Smooth muscle cell (in vitro differentiated cells): ENCODE data around the gene OTUD1. TPM values are rescaled to one million over a fixed set of nuclear protein-coding genes. Genes with fewer than 3 reads are reported as not detected.

Experiments
- DNase-seq: peaks from one replicate; lab custom pipeline; 2025; ENCODE audit not compliant: unreplicated experiment; lab: John Stamatoyannopoulos, UW
- H2AFZ ChIP-seq: fragments of 200-600 bp; sonication (generic); 2 replicates; pipeline ENCODE4 v1.6.0; 2016; ENCODE audit warnings: antibody characterized with exemption, low read depth, mild to moderate bottlenecking
- H3F3A ChIP-seq: fragments of 200-600 bp; sonication (generic); 2 replicates; pipeline ENCODE4 v1.6.0; 2017; ENCODE audit warnings: antibody characterized with exemption, low read depth
- H3K27ac ChIP-seq: fragments of 200-600 bp; sonication (generic); 2 replicates; pipeline ENCODE4 v1.5.1; 2016; ENCODE audit warnings: low read depth, mild to moderate bottlenecking
- H3K27me3 ChIP-seq: fragments of 200-600 bp; sonication (generic); 2 replicates; pipeline ENCODE4 v1.6.1; 2016; ENCODE audit warnings: low read depth, mild to moderate bottlenecking
- H3K36me3 ChIP-seq: fragments of 200-600 bp; sonication (generic); 2 replicates; pipeline ENCODE4 v1.5.1; 2016; ENCODE audit warnings: low read depth
- H3K4me1 ChIP-seq: fragments of 200-600 bp; sonication (generic); 2 replicates; pipeline ENCODE4 v1.5.1; 2016; ENCODE audit warnings: low read depth
- H3K4me2 ChIP-seq: fragments of 200-600 bp; sonication (generic); 2 replicates; pipeline ENCODE4 v1.6.0; 2016; ENCODE audit warnings: mild to moderate bottlenecking
- H3K4me3 ChIP-seq: fragments of 200-600 bp; sonication (generic); 2 replicates; pipeline ENCODE4 v1.5.1; 2016; ENCODE audit warnings: mild to moderate bottlenecking
- H3K79me2 ChIP-seq: fragments of 200-600 bp; sonication (generic); 2 replicates; pipeline ENCODE4 v1.6.0; 2016; ENCODE audit warnings: low read depth, mild to moderate bottlenecking
- H3K9ac ChIP-seq: fragments of 200-600 bp; sonication (generic); 2 replicates; pipeline ENCODE4 v1.6.0; 2016; ENCODE audit warnings: low read depth
- H3K9me3 ChIP-seq: fragments of 200-600 bp; sonication (generic); replicated peaks from 2 replicates; pipeline ENCODE4 v1.5.1; 2016; ENCODE audit warnings: low read depth
- H4K20me1 ChIP-seq: fragments of 200-600 bp; sonication (generic); 2 replicates; pipeline ENCODE4 v1.6.0; 2016; ENCODE audit warnings: low read depth
- WGBS: methylation state at CpG from one replicate; pipeline ENCODE4 v1.1.7; 2016; ENCODE audit warnings: low lambda C conversion rate; 5-methylcytosine and 5-hydroxymethylcytosine counted together
- polyA plus RNA-seq: library from polyadenylated mRNA; unstranded; fragments of >200 nt; fragmentation: Nextera tagmentation; extraction: Ambion mirVana; gene quantifications from 2 replicates; pipeline ENCODE4 v1.2.1, GENCODE V29; 2016
- total RNA-seq: library from RNA; depleted of rRNA; stranded (reverse); fragments of >200 nt; gene quantifications from 2 replicates; pipeline ENCODE4 v1.2.3, GENCODE V29; 2014
- TF ChIP-seq, protein P1 (sequence below): fragments of 200-600 bp; sonication (generic); IDR thresholded peaks from 2 replicates; pipeline ENCODE4 v1.5.1; 2017; ENCODE audit warnings: borderline replicate concordance, mild to moderate bottlenecking, antibody characterized with exemption; ENCODE audit not compliant: insufficient read depth, poor library complexity, severe bottlenecking

The OTUD1 gene
- total and polyA plus RNA-seq, 2 experiments from 2014 or later, result 11.6 to 14.0 TPM

DNA sequence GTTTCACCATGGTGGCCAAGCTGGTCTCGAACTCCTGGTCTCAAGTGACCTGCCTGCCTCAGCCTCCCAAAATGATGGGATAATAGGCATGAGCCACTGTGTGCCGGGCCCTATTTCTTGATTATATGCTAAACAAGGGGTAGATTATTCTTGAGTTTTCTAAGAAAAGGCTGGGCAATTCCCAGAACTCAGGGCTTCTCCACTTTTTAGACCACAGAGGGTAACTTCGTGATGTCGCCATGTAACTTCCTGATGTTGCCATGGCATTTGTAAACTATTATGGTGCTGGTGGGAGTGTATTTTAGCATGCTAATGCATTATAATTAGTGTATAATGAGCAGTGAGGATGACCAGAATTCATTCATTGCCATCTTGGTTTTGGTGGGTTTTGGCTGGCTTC is 35.8 kb downstream of the OTUD1 start:
- DNase-seq, result no peak
- Histone ChIP-seq H4K20me1 (no peaks in the 10 kb centered on the region), H3K4me1 (no peaks in the 10 kb centered on the region), H3K4me3 (no peak overlapping the region), H3K27ac (no peak overlapping the region), H3F3A (no peaks in the 10 kb centered on the region), H3K79me2 (no peaks in the 10 kb centered on the region), H3K4me2 (no peak overlapping the region), H3K36me3 (no peaks in the 10 kb centered on the region), H2AFZ (no peak overlapping the region), H3K27me3 (peaks cover 11% of the 10 kb centered on the region), H3K9ac (no peak overlapping the region), H3K9me3 (no peaks in the 10 kb centered on the region)
- TF ChIP-seq, protein P1, sequence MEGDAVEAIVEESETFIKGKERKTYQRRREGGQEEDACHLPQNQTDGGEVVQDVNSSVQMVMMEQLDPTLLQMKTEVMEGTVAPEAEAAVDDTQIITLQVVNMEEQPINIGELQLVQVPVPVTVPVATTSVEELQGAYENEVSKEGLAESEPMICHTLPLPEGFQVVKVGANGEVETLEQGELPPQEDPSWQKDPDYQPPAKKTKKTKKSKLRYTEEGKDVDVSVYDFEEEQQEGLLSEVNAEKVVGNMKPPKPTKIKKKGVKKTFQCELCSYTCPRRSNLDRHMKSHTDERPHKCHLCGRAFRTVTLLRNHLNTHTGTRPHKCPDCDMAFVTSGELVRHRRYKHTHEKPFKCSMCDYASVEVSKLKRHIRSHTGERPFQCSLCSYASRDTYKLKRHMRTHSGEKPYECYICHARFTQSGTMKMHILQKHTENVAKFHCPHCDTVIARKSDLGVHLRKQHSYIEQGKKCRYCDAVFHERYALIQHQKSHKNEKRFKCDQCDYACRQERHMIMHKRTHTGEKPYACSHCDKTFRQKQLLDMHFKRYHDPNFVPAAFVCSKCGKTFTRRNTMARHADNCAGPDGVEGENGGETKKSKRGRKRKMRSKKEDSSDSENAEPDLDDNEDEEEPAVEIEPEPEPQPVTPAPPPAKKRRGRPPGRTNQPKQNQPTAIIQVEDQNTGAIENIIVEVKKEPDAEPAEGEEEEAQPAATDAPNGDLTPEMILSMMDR, result no peak
- 97% methylated on average over 4 of the region's 4 CpGs for WGBS

DNA sequence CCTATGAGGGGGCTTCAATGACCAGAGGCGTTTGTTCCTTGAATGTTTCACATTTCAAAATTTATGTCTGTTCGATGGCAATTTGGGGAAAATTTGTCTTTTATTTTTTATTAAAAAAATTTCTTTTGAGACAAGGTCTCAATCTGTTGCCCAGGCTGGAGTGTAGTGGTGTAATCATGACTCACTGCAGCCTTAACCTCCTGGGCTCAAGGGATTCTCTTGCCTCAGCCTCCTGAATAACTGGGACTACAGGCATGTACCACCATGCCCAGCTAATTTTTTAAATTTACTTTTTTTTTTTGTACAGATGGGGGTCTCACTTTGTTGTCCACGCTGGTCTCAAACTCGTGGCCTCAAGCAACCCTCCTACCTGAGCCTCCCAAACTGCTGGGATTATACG is 39.7 kb downstream of the OTUD1 start:
- Histone ChIP-seq H3K79me2 (no peaks in the 10 kb centered on the region), H2AFZ (no peak overlapping the region), H3K9ac (no peak overlapping the region), H3F3A (no peaks in the 10 kb centered on the region), H3K4me3 (no peak overlapping the region), H3K36me3 (no peaks in the 10 kb centered on the region), H3K27ac (no peak overlapping the region), H3K9me3 (no peaks in the 10 kb centered on the region), H3K4me2 (no peak overlapping the region), H3K27me3 (peaks cover 5% of the 10 kb centered on the region), H3K4me1 (no peaks in the 10 kb centered on the region), H4K20me1 (no peaks in the 10 kb centered on the region)
- DNase-seq, result no peak
- TF ChIP-seq, protein P1, result no peak
- 87% methylated on average over 5 of the region's 5 CpGs for WGBS

DNA sequence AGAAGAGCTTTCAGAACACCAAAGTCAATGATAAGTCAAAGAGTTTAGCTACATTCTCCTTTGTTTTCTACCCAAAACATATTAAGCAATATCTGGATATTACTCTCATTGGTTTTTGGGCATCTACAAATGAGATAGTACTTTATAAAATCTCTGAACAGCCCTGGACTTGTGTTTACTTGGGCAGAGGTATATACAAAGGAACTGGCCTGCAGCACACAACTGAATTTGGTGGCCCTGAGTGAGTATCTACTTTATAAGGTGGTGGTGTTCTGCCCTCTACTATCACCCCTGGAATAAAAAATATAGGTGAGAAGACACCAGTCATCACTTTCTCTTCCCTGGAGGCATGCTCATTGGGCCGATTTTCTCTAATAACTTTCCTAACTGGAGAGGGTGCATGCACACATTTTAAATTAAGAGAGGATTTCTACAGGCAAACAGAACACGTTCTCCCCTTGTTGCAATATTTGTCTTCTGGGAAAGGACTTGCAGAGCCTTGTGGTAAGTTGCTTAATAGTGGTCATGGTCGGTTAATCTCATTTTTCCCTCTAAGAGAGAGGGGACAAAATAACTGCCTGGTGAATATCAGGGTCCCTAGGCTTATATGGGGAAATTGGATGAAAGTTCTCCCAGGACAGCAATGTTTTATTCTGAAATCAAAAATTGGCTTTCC is 41.1 kb downstream of the OTUD1 start:
- H3K36me3 ChIP-seq, result no peaks in the 10 kb centered on the region
- no peak overlapping the region for H3K27ac ChIP-seq
- WGBS, result 74% methylated on average over 3 of the region's 3 CpGs
- H3K9ac ChIP-seq, result no peak overlapping the region
- peaks cover 5% of the 10 kb centered on the region for H3K27me3 ChIP-seq
- no peak overlapping the region for H2AFZ ChIP-seq
- TF ChIP-seq, protein P1, result no peak
- H3K4me1 ChIP-seq, result no peaks in the 10 kb centered on the region
- H3K4me2 ChIP-seq, result no peak overlapping the region
- DNase-seq, result no peak
- no peak overlapping the region for H3K4me3 ChIP-seq
- no peaks in the 10 kb centered on the region for H4K20me1 ChIP-seq
- no peaks in the 10 kb centered on the region for H3K79me2 ChIP-seq
- H3F3A ChIP-seq, result no peaks in the 10 kb centered on the region
- H3K9me3 ChIP-seq, result no peaks in the 10 kb centered on the region

GRCh38 chr10:23481363-23481961 is 42.6 kb downstream of the OTUD1 start:
- Histone ChIP-seq H3K4me2 (no peak overlapping the region), H3F3A (no peaks in the 10 kb centered on the region), H3K4me1 (no peaks in the 10 kb centered on the region), H4K20me1 (no peaks in the 10 kb centered on the region), H3K9ac (no peak overlapping the region), H2AFZ (no peak overlapping the region), H3K36me3 (no peaks in the 10 kb centered on the region), H3K4me3 (no peak overlapping the region), H3K9me3 (no peaks in the 10 kb centered on the region), H3K27me3 (peaks cover 5% of the 10 kb centered on the region), H3K79me2 (no peaks in the 10 kb centered on the region), H3K27ac (no peak overlapping the region)
- no peak for DNase-seq
- TF ChIP-seq, protein P1, result no peak
- 94% methylated on average over 3 of the region's 3 CpGs for whole genome bisulfite sequencing
